LNCAP (cell line): ENCODE data around the gene TMEM218.

Experiments
- CTCF ChIP-seq: fragments of 450-650 bp; IDR thresholded peaks from 2 replicates; pipeline ENCODE4 v1.5.1; 2017; ENCODE audit warnings: mild to moderate bottlenecking

Gene TMEM218

GRCh38 chr11:125111001-125111342, 454 bp downstream of the TMEM218 start:
- TF ChIP-seq CTCF: no peak

- no peak for TF ChIP-seq CTCF
Measured at GRCh38 chr11:125110506-125110905, 920 bp downstream of the TMEM218 start.

- no peak for TF ChIP-seq CTCF
Measured at GRCh38 chr11:125108469-125108868, 3.0 kb downstream of the TMEM218 start.

- TF ChIP-seq CTCF: no peak
Measured at GRCh38 chr11:125105926-125106325, 5.5 kb downstream of the TMEM218 start.

- TF ChIP-seq CTCF: no peak
Measured at GRCh38 chr11:125102510-125102909, 8.9 kb downstream of the TMEM218 start.

- no peak for TF ChIP-seq CTCF
Measured at GRCh38 chr11:125102025-125102424, 9.4 kb downstream of the TMEM218 start.

- no peak for TF ChIP-seq CTCF
Measured at GRCh38 chr11:125101596-125101995, 9.8 kb downstream of the TMEM218 start.

GRCh38 chr11:125100136-125100535, 11.3 kb downstream of the TMEM218 start:
- TF ChIP-seq CTCF: no peak
